IPS-11a (cell line): ENCODE data around the gene PRKG1.

Source experiments
- H3K4me3 ChIP-seq: one replicate; pipeline ENCODE4 v1.5.1; 2013; ENCODE audit warnings: low read depth, low read length, control low read depth

The PRKG1 gene

DNA sequence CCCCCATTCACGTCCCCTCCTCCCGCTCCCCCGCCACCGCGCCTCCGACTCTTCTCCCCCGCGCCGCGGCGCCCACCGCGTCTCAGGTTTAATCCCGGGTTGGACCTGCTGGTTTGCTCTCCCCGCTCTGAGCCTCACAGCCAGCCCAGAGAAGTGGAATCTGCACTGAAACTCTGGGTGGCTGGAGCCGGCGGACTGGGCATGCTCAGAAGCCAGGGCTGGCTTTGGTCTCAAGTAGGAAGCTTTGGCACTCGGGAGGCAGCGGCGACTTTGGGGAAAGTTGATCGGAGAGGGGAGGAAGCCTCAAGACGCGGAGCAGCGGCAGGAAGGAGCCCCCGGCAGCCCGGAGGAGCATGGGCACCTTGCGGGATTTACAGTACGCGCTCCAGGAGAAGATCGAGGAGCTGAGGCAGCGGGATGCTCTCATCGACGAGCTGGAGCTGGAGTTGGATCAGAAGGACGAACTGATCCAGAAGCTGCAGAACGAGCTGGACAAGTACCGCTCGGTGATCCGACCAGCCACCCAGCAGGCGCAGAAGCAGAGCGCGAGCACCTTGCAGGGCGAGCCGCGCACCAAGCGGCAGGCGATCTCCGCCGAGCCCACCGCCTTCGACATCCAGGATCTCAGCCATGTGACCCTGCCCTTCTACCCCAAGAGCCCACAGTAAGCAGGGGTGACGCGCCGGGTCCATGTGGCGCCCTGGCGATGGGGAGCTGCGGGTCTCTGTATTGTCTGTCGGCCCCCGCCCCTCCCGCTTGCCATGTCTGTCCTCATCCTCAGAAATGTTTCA is at the start of gene PRKG1:
Gene PRKG1 (plus strand): TSS at position 250 of the 791 bp plus-strand sequence.
- H3K4me3 ChIP-seq, result peak within 1 kb of the TSS; percentile 82

DNA sequence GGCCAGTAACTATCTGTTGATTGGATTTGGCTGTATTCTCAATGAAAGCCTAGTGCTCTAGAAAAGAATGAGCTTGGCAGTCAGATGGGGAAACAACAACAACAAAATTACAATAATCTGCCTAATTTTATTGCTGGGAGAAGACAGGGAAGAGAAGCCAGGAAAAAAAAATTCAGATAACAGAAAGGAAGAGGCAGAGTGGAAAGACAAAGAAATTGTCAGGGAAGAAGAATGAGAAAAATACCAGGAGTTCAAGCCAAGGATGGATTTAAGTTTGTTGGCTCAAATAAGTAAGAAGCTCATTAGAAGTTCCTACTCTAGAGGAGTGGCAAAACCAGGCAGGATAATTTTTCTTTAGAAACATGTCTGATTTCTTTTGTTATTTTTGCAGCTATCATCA is 45.9 kb upstream of the PRKG1 start:
- H3K4me3 ChIP-seq, result no peak overlapping the region

DNA sequence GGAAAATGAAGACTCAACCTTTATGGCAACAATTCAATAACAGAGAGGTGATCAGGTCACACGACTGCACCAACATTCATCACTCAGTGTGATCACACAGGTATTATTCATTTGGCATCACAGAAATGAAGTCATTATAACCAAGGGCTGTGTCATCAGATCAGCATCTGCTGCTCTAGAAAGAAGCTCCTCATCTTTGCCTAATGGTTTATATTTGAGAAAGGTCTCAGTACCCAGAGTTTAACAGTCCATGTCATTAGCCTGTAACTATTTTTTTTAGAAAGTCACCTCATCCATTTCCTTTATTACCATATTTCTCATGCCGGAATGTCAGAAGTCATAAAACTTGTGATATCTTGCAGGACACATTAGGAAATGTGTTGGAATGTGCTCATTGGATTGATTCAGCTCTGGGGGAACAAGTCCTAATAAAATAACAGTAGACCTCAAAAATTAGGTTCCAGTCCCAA is 45.1 kb upstream of the PRKG1 start:
- no peak overlapping the region for H3K4me3 ChIP-seq

DNA sequence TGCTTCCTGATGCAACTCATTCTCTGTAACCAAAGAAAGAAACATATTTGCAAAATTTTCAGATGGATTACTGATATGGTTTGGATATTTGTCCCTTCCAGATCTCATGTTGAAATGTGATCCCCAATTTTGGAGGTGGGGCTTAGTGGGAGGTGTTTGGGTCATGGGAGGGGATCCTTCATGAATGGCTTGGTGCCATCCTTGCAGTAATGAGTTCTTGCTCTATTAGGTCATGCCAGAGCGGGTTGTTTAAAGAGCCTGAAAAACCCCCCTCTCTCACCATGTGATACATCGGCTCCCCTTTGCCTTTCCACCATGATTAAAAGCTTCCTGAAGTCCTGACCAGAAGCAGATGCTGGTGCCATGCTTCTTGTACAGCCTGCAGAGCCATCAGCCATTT is 43.8 kb upstream of the PRKG1 start:
- H3K4me3 ChIP-seq, result no peak overlapping the region

DNA sequence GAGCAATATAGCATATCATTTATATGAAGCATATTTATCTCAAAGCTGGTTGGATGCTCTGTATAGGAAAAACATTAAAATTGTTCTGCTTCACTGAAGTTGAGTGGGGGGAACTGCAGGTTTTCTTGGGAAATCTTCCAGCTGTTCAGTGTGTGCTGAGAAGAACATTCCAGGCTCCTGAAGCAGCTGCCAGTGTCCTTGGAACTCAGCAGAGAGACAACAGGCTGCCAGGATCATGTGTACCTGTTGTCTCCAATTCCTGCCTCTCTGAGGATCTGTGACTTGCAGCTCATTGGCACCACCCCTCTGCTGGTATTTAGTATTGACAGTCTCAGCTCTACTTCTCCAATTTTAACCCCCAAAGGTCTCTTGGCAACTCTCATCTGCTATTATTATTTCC is 42.3 kb upstream of the PRKG1 start:
- no peak overlapping the region for H3K4me3 ChIP-seq

DNA sequence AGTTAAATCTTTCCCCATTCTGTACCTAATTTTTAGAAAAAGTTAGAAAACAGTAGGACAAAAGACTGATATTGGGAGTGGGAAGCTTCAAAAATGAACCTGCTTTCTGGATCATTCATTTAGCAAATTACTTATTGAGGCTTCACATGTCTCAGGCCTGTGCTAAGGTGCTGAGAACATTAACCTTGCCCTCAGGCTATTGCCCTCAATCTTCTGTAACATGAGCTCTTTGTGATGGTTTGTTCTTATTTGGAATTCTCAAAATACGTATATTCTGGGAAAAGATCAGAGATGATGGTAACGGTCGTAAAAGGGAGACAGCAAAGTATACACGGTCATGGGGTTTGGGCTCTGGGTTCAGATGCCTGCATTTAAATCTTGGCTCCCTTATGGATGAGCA is 39.5 kb upstream of the PRKG1 start:
- H3K4me3 ChIP-seq, result no peak overlapping the region

DNA sequence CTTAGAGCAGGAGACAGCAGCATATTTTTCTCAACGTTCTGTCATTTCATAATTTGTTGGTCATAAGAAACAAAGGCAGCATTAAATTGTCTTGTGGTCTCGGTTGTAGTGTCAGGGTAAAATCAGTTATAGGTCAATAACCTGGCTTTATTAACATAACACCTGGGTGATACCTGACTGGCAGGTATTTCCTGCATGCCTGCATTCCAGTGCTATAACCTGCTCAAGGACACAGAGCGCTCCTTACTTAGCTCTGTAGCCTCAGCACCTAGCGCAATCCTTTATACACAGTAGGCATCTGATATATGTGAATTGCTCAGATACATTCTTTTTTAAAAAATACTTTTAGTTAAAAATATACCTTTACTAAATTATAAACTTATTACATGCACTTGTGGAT is 38.9 kb upstream of the PRKG1 start:
- H3K4me3 ChIP-seq, result no peak overlapping the region

DNA sequence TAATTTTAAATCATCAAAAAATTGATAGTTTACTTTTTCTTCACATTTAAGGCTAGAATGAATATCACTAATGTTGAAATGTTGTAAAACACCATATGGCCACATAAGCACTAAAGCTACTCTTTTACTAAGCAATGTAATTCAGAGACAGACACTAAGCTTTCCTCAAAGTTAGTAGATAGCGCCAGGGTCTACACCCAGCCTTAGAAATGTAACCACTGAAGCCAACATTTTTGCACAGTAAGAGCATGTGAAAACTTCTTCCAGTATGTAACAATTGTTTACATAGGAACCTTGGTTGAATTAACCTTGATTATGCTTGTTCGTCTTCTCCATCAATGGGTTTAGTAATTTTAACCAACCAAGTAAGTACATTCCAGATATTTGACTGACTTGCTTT is 28.4 kb upstream of the PRKG1 start:
- H3K4me3 ChIP-seq, result no peak overlapping the region

DNA sequence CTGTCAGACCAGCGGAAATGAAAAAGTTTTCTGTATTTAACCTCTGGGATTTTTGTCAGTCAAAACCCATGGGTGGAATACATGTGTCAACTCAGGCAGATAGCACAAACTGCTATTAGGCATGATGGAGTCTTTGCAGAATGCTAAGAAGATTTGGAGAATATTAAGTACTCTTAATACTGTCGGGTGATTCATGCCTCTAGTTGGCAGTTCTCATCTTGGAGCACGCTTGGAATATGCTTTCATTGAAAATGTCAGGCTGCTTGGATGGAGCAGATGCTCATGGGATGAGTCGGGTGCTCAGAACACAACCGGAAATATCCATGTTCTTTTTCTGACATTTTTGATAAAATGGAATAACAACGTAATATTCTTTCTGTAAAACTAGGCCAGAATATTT is 27.6 kb upstream of the PRKG1 start:
- no peak overlapping the region for H3K4me3 ChIP-seq

DNA sequence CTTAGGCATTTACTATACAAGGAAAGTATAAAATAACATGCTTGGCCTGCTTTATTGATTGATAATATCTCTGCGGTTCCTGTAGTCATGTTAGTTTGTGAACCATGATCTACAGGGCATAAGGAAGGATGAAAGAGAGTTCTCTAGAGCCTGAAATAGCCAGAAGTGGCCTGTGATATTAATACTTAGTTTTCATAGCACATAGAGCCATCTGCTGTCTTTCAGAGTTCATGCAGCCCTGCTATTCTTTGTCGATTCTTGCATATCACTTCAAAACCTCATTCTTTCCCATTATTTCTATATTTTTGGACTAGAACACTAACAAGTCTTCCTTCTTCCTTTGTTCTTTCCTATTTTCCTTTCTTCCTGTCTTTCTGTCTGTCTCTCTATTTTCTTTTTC is 26.4 kb upstream of the PRKG1 start:
- no peak overlapping the region for H3K4me3 ChIP-seq

DNA sequence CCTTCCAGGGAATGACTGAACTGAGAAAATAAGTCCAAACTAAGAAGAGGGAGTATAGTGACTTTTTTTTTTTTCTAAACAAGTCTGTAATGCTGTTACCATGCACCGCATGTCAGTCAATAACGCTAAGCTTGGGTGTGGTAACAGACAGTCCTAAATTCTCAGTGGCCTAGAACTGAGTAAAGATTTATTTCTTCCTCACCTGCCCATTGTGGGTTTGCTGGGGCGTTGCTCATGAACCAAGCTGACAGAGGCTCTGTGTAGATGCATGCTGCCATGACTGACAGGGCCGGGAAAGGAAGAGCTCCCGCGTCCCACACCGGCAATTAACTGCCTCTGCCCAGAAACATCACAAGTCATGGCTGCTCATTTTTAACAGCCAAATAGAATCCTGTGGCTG is 25.5 kb upstream of the PRKG1 start:
- H3K4me3 ChIP-seq, result no peak overlapping the region

DNA sequence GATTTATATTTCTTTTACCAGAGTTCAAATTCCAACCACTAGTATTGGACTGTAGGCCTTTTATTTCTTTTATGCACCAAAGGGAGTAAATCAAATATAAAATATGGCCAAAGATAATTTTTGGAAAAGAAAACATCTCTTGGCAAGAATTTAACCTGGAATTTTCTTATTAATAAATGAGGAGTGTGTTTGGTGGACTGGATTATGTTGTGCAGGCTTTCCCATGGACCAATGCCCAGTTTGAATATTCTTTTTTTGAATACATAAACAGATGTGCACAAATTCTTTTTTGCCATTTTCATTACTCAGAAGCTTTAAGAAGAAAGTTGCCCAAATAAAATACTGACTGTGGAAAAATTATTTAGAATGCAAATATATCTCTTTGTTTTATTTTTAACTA is 22.1 kb upstream of the PRKG1 start:
- no peak overlapping the region for H3K4me3 ChIP-seq

DNA sequence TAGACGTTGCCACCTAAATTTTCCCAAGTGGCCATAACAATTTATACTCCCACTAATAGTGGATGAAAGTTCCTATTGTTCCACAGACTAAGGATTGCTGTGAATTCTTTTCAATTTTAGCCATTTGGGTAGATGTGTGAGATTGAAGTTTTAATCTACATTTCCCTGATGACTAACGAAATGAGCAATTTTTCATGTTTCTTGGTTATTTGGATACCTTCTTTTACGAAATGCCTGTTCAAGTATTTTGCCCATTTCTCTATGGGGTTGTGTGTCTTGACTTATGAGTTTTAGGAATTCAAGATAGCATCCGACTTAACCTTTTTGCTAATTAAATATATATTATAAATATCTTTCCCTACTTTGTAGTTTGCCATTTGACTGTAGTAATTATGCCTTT is 16.4 kb upstream of the PRKG1 start:
- no peak overlapping the region for H3K4me3 ChIP-seq

DNA sequence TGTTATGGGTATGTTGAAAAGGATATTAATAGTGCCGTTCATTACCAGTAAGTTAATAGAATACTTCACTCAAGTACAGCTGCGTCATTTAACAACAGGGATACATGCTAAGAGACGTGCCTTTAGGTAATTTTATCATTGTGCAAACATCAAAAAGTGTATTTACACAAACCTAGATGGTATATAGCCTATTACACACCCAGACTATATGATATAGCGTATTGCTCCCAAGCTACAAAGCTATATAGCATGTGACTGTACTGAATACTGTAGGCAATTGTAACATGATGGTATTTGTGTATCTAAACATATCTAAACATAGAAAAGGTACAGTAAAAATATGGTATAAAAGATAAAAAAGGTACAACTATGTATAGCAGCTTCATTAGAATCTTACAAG is 11.1 kb upstream of the PRKG1 start:
- no peak overlapping the region for H3K4me3 ChIP-seq

DNA sequence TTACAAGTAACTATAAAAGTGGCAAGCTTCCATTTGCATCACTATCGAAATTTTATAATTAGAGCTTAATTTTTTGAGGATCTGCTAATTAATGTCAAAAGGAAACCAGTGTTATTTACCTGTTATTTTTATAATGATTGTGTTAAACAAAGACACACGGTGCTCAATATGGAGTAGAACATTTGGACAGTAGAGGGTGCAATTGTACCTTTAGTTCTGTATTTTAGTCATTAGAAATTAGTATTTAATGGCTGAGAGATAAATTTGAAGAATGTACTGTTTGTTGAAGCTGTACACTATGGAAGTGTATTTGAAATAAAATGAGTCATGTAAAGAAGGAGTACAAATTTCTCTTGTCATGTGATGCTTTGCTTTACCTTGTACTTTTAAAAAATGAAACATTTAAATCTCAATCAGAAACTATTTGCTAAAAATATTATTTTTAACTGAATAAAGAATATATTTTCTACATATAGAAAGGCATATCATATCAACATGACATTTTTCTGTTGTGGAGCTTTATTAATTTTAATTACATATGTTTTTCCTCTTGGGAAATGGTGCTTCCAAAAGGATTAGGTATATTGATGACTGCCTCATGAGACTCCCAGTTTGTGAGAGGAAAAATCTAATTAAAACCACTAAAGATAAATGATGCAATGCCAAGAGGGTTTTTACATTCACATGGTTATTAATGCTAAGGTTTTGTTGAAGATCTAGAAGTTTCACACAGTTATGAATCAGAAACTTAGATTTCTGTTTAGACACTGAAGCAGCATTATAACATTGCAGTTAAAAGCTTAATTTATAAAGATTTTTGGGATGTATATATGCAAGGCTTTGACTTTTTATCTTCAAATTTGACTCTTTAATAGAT is 10.4 kb upstream of the PRKG1 start:
- no peak overlapping the region for H3K4me3 ChIP-seq

DNA sequence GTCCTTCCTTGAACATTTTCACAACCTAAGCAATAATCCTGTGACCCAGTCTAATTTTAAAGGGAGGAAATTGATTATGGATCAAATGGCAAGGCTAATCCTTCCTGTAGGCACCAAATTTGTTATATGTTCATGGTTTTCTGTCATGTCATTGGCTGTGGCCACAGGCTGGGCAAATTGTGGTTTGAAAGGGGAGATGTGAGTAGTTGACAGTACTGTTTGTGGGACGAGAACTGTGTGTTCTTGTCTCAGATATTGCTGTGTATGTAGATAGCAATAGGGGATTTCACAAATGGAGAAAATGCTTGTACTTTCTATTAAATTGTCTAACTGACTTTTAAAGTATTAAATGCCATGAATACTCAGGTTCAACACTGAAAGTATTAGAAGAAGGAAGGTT is 8.1 kb upstream of the PRKG1 start:
- H3K4me3 ChIP-seq, result no peak overlapping the region

DNA sequence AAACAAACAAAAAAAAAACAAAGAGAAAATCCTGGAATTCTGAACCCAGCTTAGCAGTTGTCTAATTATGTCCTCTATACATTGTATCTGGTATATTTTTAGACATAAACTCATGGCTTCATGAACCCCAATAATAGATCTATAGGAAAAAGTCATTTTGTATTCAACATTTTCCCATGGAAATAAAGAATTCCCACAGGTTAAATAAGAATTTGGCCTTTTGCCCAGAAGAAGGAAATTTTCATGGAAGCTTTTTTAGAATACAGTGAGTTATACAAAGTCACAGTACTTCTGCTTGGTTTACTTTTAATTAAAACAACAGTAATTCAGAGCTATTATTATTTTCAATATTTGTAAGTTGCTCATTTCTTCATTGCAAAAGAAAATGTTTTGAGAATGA is 2.1 kb upstream of the PRKG1 start:
- no peak overlapping the region for H3K4me3 ChIP-seq

DNA sequence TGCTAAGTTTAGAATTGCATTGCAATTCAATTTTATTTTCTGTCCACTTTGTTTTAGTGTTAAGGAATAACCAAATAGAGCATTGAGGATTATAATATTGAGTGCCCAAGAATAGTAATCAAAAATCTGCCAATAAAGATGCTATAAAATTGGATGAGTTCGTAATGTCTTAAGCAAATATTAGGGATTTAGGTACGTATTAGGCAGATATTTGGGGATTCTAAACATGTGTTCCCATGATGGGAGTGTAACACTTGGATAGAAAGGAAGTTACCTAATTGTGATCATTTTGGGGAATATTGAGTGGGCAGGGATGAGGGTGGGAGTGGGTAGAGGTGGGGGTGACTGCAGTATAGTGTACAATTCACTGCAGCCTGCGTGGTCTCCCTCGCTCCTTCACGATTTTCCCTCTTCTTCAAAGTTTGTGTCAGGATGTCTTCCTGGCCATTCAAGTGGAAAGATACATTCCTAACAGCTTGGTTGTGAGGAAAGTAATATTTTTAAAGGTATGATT is 1.3 kb upstream of the PRKG1 start:
- peak overlapping the region; percentile 82 for H3K4me3 ChIP-seq

DNA sequence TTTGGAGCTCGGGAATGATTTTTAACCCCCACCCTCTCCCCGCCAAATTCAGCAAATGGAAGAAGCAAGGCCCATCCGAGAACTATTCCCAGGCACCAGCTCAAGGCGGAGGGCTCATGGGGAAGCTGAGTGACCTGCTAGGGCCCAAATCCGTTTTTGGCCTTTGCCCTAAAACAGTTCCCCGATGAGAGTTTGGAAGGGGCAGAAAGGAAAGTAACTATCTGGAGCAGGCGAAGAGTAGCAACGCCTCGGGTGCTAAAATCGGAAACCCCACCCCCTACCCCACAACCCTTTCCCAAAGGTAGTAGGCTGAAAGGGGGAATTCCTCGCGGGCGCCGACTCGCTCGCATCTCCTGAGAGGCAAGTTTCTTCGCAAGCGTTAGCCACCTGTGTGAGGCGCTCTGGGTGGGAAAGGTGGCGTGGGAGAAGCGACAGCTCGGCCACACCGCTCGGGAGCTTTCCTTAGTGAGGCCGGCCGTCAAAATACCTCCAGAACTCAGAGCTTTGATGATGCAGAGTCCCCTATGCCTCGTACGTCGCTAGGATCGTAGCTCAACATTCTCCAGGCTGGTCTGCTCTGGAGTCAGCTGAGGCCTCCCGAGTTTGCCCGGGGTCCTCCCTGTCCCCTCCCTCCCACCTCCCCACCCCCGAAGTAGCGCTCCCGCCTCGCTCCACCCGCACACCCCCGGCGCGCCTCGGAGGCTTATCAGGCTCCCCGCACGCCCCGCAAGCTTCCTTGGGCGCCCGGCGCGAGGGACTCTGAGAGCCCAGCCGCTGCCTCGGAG is 642 bp upstream of the PRKG1 start:
- peak overlapping the region; percentile 82 for H3K4me3 ChIP-seq

DNA sequence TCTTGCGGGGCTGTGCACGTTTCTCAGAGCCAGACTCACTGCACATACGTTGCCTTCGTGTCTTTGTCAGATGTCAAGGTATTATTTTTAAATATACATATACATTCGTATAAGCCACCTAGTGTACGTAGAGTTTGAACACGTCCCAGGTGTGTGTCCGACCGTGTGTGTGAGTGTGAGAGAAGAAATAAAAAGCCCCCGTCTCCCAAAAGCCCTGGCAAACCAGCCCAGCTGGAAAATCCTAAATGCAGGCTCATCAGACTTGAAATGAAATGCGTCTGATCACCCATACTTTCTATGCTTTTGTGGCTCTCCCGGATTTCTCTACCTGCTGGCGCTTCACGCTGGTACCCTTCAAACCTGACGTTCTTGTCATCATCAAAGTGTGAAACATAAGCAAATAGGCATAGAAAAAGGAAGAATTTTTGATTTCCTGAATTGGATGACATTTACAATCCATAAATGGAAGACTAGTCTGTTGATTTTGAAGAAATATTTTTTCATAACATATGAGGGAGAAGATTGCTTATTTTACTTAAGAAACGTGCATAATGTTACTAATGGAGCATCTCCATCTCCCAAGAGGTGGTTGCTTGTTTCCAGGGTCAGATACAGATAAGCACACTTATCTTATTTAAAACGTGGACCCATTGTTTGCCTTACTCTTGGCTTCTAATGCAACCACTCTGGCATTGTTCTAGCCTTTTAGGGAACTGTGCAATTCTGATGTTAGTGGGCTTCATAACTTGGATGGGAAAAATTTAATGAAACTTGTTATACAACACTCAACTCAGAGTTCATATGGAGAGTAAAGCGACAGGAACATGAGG is 971 bp downstream of the PRKG1 start:
- peak overlapping the region; percentile 82 for H3K4me3 ChIP-seq
